Mammary microvascular endothelial cell (primary cell): Measurements from ENCODE around the gene MARCHF5. TPM values are rescaled to one million over a fixed set of nuclear protein-coding genes. Genes with fewer than 3 reads are reported as not detected.

Experiments used
- total RNA-seq: library from RNA; depleted of rRNA; stranded (reverse); fragments of >200 nt; gene quantifications from 2 replicates; pipeline ENCODE4 v1.2.3, GENCODE V29; 2015

Gene MARCHF5, protein sequence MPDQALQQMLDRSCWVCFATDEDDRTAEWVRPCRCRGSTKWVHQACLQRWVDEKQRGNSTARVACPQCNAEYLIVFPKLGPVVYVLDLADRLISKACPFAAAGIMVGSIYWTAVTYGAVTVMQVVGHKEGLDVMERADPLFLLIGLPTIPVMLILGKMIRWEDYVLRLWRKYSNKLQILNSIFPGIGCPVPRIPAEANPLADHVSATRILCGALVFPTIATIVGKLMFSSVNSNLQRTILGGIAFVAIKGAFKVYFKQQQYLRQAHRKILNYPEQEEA
- 9.5 and 12.8 TPM in 2 replicates for total RNA-seq

DNA sequence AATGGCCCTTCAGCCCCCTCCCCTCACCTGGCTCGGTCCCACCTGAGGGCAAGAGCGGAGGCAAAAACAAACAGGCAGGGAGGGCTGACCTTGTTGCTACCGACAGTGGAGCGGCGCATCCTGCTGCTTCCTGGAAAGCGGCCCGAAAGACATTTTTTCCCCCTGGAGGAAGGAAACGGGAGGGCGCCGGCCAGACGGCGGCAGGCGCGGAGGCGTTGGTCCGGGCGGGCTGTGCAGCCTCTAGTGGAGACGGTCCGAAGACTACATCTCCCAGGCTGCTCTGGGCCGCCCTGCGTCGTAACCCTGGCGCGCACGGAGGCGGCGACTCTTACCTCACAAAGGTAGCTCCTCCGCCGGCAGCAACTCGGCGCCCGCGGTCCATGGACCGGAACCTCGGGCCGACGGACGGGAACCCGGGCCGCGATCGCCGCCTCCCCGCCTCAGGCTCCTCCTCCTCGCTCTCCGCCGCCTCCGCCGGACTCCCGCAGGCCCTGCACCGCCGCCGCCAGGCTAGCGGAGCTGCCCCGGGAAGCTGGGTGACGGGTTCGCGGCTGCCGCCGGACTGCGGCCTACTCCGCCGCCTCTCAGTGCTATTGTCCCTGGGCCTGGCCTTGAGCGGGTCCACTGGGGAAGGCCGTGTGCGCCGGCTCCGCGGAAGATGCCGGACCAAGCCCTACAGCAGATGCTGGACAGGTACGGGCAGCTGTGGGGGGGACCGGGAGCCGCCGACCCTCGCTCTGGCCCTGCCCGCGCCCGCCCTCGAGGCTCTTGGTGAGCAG is at the start of gene MARCHF5, which contains the start of gene CPEB3:
Gene MARCHF5, plus strand, starts transcription at position 331 of the 779 bp plus-strand sequence. Its CDS starts 328 bp downstream, at position 659.
Gene CPEB3, minus strand, starts transcription at position 242 of the 779 bp plus-strand sequence. CDS start 50,728 bp downstream, outside the sequence.

Other genes starting within 250 kb of the MARCHF5 start
- 0.73 and 1.0 TPM in 2 replicates for gene CPEB3, start 89 bp upstream of the MARCHF5 start, total RNA-seq